HG02759 (cell line): ENCODE measurements around the gene CDH6.

Source experiments
- ATAC-seq: cut with Tn5 transposase; IDR thresholded peaks from one replicate; pipeline ENCODE4 v1.9.1; 2021; ENCODE audit warnings: mild to moderate bottlenecking, moderate library complexity; ENCODE audit not compliant: unreplicated experiment

The CDH6 gene

DNA sequence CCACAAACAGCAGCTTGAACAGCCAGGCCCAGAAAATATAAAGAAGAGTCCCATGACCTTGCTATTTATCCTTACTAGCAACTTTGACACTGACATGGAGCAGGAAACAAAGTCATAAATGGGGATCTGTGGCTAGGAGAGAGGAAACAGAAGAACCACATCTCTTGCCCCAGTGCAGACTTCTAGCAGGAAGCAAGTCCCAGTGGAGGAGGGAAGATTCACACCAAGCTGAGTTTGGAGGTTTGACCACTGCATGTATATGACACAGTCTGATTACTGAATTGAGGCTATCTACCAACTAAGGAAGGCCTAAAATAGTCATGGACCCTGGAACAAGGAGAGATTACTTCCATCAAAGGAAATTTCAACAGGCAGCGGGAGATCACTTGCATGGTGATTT, 51.4 kb downstream of the CDH6 start:
- no peak for ATAC-seq

GRCh38 chr5:31247381-31247780, 53.9 kb downstream of the CDH6 start:
- ATAC-seq = no peak

- no peak for ATAC-seq
These were observed 56.7 kb downstream of the CDH6 start for GRCh38 chr5:31250201-31250600.

GRCh38 chr5:31251032-31251431, 57.5 kb downstream of the CDH6 start:
- ATAC-seq = no peak

DNA sequence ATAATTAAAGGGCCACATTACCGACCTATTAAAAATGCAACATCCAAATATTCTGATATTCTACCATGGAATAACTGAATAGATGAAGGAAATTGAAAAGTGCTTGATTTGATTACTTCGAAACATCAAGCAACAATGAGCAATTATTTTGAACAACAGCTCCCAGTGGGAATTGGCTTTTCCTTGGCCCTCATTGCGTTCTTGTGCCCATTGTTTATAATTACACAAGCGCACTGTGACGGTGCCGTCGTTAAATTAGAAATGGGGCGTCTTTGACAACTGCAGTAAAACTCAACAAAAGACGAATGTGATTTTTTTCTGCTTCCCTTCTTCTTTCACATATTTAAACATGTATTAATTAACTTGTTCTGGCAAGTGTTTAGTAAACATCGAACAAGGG, 61.6 kb downstream of the CDH6 start:
- ATAC-seq = no peak

- ATAC-seq = no peak
These were observed 74.8 kb downstream of the CDH6 start for GRCh38 chr5:31268256-31268655.

DNA sequence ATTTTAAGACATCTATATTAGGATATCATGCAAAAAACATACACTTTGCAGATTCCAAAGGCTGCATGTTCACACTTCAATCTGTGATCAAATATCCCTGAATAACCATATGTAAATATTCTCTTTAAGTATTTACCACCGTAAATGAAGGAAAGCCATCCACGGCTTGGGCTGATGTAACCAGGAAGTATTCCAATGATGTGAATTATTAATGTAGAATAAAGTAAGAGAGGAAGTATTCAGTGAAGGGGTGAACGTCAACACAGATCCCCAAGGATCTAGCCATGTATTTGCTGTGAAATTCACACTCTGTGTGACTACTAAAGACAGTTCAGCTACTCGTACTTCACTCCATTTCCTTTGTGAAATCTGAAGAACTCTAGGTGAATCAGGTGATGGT, 75.2 kb downstream of the CDH6 start:
- ATAC-seq = no peak

DNA sequence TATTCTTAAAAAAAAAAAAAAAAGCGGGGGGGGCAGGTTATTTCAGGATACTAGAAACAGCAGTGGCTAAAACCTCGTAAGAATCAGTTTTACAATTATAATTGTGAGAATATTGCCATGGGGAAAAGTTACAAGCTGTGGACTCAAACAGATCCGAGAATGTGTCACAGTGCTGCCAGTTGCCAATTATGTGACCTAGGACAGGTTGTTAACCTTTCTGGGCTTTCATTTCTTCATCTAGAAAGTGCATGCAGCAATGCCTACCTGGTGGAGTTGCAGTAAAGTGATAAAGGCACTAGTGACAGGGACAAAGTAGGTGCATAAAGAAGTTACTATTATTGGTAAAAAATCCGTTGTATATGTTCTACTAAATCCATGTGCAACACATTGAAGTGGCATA, 75.8 kb downstream of the CDH6 start:
- ATAC-seq = no peak

GRCh38 chr5:31270396-31270795, 76.9 kb downstream of the CDH6 start:
- ATAC-seq = no peak

GRCh38 chr5:31271567-31271966, 78.1 kb downstream of the CDH6 start:
- ATAC-seq = no peak

DNA sequence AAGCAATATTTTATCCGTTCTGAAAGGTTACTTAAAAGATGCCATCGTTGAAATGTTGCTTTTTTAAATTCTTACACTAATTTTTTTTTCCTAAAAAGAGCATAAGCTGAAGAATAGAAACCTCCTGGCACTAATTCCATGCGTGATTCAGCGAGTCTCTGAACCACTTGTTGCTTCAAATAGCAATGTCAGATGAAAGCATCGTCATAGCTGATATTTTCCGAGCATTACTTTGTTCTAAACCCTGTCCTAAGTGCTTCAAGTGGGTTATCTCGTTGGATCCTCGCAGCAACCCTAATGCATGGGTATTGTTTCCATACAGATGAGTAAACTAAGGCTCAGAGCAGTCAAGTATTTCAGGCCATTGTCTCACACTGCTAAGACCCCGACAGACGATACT, 79.7 kb downstream of the CDH6 start:
- no peak for ATAC-seq

DNA sequence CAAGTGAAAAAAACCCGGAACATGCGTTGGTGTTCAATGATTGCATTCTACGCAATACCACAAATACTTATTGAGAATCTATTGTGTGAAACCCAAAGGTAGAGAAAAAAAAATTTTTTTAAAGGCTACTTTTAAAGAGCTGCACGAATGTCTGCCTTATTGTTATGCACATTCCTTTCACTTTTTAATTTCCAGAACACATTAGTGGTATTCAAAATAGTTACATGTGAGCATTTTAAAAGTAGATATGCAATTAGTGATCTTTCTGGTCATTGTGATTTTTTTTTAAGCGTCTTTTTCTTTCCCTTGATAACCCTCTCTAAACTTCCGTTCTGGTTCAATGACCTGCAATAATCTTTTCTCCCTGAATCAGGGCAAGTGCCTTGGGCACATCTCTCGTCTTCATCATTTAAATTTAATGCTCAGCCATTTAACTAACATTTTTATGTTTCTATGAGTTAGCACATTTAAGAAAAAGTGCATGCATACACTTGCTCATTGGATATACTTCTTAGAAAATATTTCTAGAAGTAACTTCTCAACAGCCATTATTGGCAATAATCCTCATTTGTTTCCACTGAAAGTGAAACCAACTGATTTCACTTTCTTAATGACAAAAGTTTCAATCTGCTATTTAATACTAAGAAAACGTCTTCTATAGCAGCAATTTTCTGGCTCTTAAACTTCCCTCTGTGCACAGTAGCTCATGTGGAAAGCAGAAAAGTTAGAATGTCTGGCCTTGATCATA, 80.3 kb downstream of the CDH6 start:
- ATAC-seq = peak; percentile 84

DNA sequence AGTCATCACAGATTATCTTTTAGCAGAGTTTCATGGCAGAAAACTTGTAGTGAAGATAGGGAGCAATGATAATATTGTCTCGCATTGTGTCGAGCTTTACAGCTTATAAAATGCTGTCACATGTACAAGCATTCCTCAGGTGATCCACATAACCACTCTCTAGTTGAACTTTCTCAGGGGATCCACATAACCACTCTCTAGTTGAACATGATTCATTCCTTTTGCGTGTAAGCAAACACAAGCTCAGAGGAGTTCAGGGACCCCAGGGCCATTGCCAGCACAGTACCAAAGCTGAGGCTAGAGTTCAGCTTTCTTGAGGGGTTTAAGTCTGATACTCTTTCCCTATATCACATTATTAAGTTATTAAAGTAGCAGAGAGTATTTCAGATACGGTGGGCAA, 86.7 kb downstream of the CDH6 start:
- ATAC-seq = no peak

DNA sequence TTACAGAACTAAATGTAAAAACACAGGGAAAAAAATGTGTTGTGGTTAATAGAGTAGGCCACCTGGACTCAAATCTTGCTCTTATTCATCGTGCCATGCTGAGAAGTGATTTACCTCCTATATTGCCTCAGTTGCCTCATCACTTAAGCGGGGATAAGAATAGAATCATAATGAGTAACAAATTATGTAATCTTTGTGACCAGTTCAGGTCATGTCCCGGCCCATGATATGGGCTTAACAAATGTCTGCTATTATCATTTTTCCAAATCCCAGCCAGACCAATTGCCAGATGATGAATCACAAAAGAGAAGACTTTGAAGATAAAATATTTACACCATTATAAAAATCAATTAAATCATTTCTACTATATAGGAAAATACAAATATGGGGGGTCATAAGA, 89.8 kb downstream of the CDH6 start:
- ATAC-seq = no peak

DNA sequence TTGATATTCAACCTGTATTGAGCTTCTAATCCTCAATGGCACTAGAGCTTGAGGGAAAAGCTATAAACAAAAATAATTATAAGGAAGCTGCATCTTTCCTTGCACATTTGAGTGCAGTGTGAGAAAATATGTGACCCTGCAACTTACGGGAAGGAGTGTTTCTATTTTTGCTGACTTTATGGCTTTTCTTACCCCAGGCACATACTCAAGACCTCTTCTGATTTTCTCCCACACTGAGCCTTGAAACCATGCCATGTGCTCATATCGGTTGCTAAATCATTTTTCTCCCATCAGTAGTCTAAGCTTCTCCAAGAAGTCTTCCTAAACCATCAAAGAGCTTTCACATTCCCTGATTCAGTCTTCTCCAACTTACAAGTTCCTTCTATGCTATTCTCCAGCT, 91.5 kb downstream of the CDH6 start:
- ATAC-seq = no peak

GRCh38 chr5:31287985-31288384, 94.5 kb downstream of the CDH6 start:
- no peak for ATAC-seq

DNA sequence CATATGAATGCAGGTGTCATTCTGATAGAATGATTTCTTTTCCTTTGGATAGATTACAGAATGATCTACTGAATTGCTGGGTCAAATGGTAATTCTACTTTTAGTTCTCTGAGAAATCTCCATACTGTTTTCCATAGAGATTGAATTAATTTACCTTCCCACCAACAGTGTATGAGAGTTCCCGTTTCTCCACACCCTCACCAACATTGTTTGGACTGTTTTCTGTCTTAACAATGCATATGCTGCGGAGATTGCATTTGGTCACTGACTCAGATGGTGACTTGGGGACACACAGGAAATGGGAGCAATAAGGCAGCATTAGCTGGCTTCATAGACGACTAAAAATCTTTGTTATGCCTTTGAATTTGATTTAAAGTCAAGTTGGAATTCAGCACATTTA, 95.9 kb downstream of the CDH6 start:
- ATAC-seq = no peak

GRCh38 chr5:31291323-31291854, 97.9 kb downstream of the CDH6 start:
- no peak for ATAC-seq

DNA sequence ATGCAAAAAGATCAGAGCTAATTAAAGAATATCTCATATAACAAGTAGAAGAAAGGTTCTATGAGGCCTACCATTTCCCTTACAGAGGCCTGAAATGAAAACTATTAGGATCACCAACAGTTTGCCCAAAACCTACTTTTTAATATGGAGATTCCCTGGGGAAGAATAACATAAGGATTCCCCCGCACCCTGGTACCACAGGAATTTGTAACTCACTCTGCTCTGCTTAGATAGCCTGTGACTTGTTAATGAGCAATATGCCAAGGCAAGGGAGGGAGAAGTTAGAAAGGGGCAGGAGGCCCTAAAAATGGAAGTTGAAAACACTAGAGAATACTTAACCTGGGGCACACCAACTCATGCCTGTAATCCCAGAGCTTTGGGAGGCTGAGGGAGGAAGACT, 107.0 kb downstream of the CDH6 start:
- no peak for ATAC-seq

GRCh38 chr5:31301833-31302232, 108.3 kb downstream of the CDH6 start:
- ATAC-seq = no peak

- ATAC-seq = no peak
These were observed 110.2 kb downstream of the CDH6 start for GRCh38 chr5:31303688-31304087.

GRCh38 chr5:31317665-31318064, 124.2 kb downstream of the CDH6 start:
- ATAC-seq = no peak

- ATAC-seq = no peak
These were observed 125.8 kb downstream of the CDH6 start for GRCh38 chr5:31319335-31319734.
